HFFc6 (cell line): ENCODE results near the gene KDM6A. TPM values are rescaled to one million over a fixed set of nuclear protein-coding genes. Genes with fewer than 3 reads are reported as not detected.
"Not testable (repeated sequence)": the region's sequence is repeated elsewhere in the genome, so short reads cannot be mapped to it uniquely, and the experiment has no call there.

Source experiments
- DNase-seq: peaks from one replicate; pipeline ENCODE4 v3.0.0-alpha.2; 2018
- H3K27ac Mint-ChIP-seq: 2 replicates; pipeline ENCODE4 v1.8.0; 2020; ENCODE audit warnings: mild to moderate bottlenecking, mixed read lengths
- H3K27me3 Mint-ChIP-seq: 2 replicates; pipeline ENCODE4 v1.8.0; 2021; ENCODE audit warnings: mild to moderate bottlenecking, moderate library complexity, mixed read lengths; ENCODE audit not compliant: insufficient read depth
- H3K36me3 Mint-ChIP-seq: 2 replicates; pipeline ENCODE4 v1.8.0; 2021; ENCODE audit warnings: low read depth, mixed read lengths
- H3K4me1 Mint-ChIP-seq: 2 replicates; pipeline ENCODE4 v1.8.0; 2020; ENCODE audit warnings: low read depth, mixed read lengths
- H3K4me3 Mint-ChIP-seq: 2 replicates; pipeline ENCODE4 v1.8.0; 2020; ENCODE audit warnings: mild to moderate bottlenecking, moderate library complexity, mixed read lengths
- H3K9me3 Mint-ChIP-seq: 2 replicates; pipeline ENCODE4 v1.8.0; 2020; ENCODE audit warnings: mild to moderate bottlenecking, mixed read lengths
- CTCF ChIP-seq: fragments of 200-600 bp; sonication (generic); IDR thresholded peaks from 2 replicates; pipeline ENCODE4 v1.5.0; 2021; ENCODE audit warnings: antibody characterized with exemption, mild to moderate bottlenecking
- total RNA-seq, 6 experiments: library from RNA; stranded (reverse); fragmentation: NEBNext Ultra II Directional; extraction: Animal tissue kit (Norgen Biotek cat#: 25700); gene quantifications; 2 replicates in 1 of 6; 3 replicates in 5 of 6; pipeline ENCODE4 v1.2.3, GENCODE V29; 2021

Gene KDM6A
- total RNA-seq, 6 experiments from 2014 or later, result 6.4 to 14.3 (median 9.0) TPM

DNA sequence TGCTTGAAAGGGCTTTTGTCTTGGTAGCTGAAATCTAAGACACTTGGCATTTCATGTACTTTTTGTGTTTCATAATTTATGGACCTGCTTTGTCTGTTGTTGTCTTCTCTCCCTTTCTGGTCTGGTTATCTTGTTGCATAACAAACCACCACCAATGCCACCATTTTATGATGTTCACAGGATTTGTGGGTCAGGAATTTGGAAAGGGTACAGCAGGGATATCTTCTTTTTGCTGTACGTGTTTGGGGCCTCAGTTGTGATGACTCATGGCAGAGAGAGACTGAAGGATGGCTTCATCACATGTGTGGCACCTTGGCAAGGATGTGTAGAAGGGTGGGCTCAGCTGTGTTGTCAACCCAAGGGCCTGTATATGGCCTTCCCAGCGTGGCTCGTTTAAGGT is 35.2 kb downstream of the KDM6A start:
- Mint-ChIP-seq H3K27ac (no peak overlapping the region; the same call in 1 of the 2 replicates), H3K36me3 (no peaks in the 10 kb centered on the region), H3K9me3 (peaks cover 1% of the 10 kb centered on the region; the same call in 1 of the 2 replicates), H3K4me3 (no peak overlapping the region), H3K27me3 (no peaks in the 10 kb centered on the region), H3K4me1 (peaks cover 38% of the 10 kb centered on the region)
- no peak for DNase-seq
- no peak for TF ChIP-seq CTCF

DNA sequence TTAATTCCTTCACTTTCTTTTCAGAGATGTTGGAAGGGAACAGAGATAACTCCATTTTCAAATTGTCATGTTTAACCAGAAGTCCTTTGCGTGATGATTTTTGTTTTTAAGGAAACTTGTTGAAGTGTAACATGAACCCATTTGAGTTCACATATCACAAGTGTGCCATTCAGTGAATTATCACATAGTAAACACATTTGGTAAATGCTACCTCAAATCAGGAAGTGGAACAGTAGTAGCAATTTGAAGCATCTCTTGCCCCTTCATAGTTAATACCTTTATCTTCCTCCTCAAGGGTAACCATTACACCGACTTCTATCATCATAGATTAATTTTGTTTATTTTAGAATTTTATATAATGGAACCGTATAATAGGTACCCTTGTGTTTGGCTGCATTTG is 35.8 kb downstream of the KDM6A start:
- Mint-ChIP-seq H3K4me1 (peaks cover 34% of the 10 kb centered on the region), H3K27me3 (no peaks in the 10 kb centered on the region), H3K36me3 (no peaks in the 10 kb centered on the region), H3K27ac (no peak overlapping the region), H3K4me3 (no peak overlapping the region), H3K9me3 (no peaks in the 10 kb centered on the region)
- DNase-seq, result no peak
- no peak for TF ChIP-seq CTCF

DNA sequence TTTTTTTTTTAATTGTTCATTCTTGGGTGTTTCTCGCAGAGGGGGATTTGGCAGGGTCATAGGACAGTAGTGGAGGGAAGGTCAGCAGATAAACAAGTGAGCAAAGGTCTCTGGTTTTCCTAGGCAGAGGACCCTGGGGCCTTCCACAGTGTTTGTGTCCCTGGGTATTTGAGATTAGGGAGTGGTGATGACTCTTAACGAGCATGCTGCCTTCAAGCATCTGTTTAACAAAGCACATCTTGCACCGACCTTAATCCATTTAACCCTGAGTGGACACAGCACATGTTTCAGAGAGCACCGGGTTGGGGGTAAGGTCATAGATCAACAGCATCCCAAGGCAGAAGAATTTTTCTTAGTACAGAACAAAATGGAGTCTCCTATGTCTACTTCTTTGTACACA is 37.5 kb downstream of the KDM6A start:
- not testable (repeated sequence) for H3K4me3 Mint-ChIP-seq, H3K36me3 Mint-ChIP-seq, H3K27ac Mint-ChIP-seq, H3K27me3 Mint-ChIP-seq, DNase-seq, H3K9me3 Mint-ChIP-seq
- H3K4me1 Mint-ChIP-seq, result peaks cover 32% of the 10 kb centered on the region

GRCh38 chrX:44911074-44911600 is 38.1 kb downstream of the KDM6A start:
- H3K27me3 Mint-ChIP-seq, H3K4me3 Mint-ChIP-seq, H3K36me3 Mint-ChIP-seq, DNase-seq, H3K27ac Mint-ChIP-seq, H3K9me3 Mint-ChIP-seq: not testable (repeated sequence)
- H3K4me1 Mint-ChIP-seq, result peaks cover 32% of the 10 kb centered on the region

GRCh38 chrX:44913656-44914531 is 40.9 kb downstream of the KDM6A start:
- Mint-ChIP-seq H3K4me1 (peaks cover 15% of the 10 kb centered on the region), H3K36me3 (no peaks in the 10 kb centered on the region), H3K4me3 (no peak overlapping the region), H3K27ac (no peak overlapping the region), H3K9me3 (no peaks in the 10 kb centered on the region), H3K27me3 (no peaks in the 10 kb centered on the region)
- DNase-seq, result no peak
- TF ChIP-seq CTCF, result no peak

DNA sequence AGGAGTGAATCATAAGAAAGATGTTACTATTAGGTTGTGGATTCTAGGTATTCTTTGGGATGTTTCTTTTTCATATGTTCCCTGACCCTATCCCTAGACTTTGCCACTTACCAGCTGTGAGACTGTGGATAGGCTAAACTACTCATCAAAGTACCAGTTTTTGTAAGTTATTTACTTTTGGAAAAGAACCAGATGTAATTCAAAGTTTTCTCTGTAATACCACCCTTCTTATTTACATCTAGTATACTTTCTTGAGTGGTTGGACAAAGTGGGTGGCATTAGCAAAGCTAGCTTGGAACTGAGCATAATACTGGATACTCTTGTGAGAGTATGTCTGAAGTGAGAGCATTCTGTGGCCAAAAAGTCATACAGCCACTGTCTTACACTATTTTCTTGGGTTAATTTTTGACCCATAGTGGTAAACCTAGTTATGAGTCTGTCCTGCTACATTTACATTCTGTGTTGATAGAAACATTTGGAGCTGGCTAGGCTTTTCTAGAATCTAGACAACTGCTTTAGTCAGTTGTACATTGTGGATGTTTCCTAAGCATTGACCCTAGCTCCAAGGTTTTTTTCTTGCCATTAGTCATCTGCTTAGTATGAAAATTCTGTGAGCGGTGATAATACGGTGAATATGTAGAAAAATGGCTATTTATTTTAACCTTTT is 41.7 kb downstream of the KDM6A start:
- Mint-ChIP-seq H3K27ac (no peak overlapping the region), H3K27me3 (no peaks in the 10 kb centered on the region), H3K36me3 (no peaks in the 10 kb centered on the region), H3K9me3 (no peaks in the 10 kb centered on the region), H3K4me1 (peaks cover 15% of the 10 kb centered on the region), H3K4me3 (no peak overlapping the region)
- DNase-seq, result no peak
- TF ChIP-seq CTCF, result no peak
